Trophoblast cell (in vitro differentiated cells and primary cell): ENCODE results near the gene SMIM26.

ENCODE experiments used
- DNase-seq, 2 donors: peaks; one replicate each; pipeline ENCODE4 v3.0.0-alpha.2; 2016
- H2AFZ ChIP-seq: 2 replicates; pipeline ENCODE4 v1.6.1; 2013; ENCODE audit warnings: low read length, moderate library complexity, mild to moderate bottlenecking; ENCODE audit not compliant: insufficient read depth, poor library complexity
- H2AK5ac ChIP-seq: 2 replicates; pipeline ENCODE4 v1.6.1; 2013; ENCODE audit warnings: mild to moderate bottlenecking, low read length
- H2BK120ac ChIP-seq: 2 replicates; pipeline ENCODE4 v1.6.1; 2013; ENCODE audit warnings: low read length, mild to moderate bottlenecking, moderate library complexity; ENCODE audit not compliant: insufficient read depth, poor library complexity
- H2BK12ac ChIP-seq: 2 replicates; pipeline ENCODE4 v1.6.1; 2013; ENCODE audit warnings: mild to moderate bottlenecking, low read length, moderate library complexity
- H2BK5ac ChIP-seq: 2 replicates; pipeline ENCODE4 v1.6.1; 2013; ENCODE audit warnings: low read length, low read depth, moderate library complexity, mild to moderate bottlenecking; ENCODE audit not compliant: poor library complexity
- H3K14ac ChIP-seq: 2 replicates; pipeline ENCODE4 v1.6.1; 2013; ENCODE audit warnings: mild to moderate bottlenecking, low read length
- H3K18ac ChIP-seq: 2 replicates; pipeline ENCODE4 v1.6.1; 2013; ENCODE audit warnings: mild to moderate bottlenecking, low read length
- H3K23ac ChIP-seq: 2 replicates; pipeline ENCODE4 v1.6.1; 2013; ENCODE audit warnings: low read length
- H3K27ac ChIP-seq: 2 replicates; pipeline ENCODE4 v1.5.1; 2013; ENCODE audit warnings: low read depth, mild to moderate bottlenecking, inconsistent platforms, low read length, moderate library complexity
- H3K27me3 ChIP-seq: 2 replicates; pipeline ENCODE4 v1.6.1; 2013; ENCODE audit warnings: inconsistent platforms, mild to moderate bottlenecking, low read length, moderate library complexity; ENCODE audit not compliant: insufficient read depth
- H3K36me3 ChIP-seq, 2 experiments: 1 replicate in 1 of 2; 2 replicates in 1 of 2; pipeline ENCODE4 v1.6.1; 2013; ENCODE audit warnings: low read length in 2 of 2, mild to moderate bottlenecking in 2 of 2, moderate library complexity in 1 of 2; ENCODE audit not compliant: insufficient read depth in 2 of 2, control insufficient read depth in 1 of 2
- H3K4ac ChIP-seq: 2 replicates; pipeline ENCODE4 v1.6.1; 2013; ENCODE audit warnings: low read depth, mild to moderate bottlenecking, low read length, moderate library complexity
- H3K4me1 ChIP-seq, 2 experiments: 1 replicate in 1 of 2; 2 replicates in 1 of 2; pipeline ENCODE4 v1.6.1; 2013; ENCODE audit warnings: low read length in 2 of 2, mild to moderate bottlenecking in 2 of 2, moderate library complexity in 1 of 2; ENCODE audit not compliant: insufficient read depth in 2 of 2, control insufficient read depth in 1 of 2
- H3K4me2 ChIP-seq: 2 replicates; pipeline ENCODE4 v1.6.1; 2013; ENCODE audit warnings: inconsistent platforms, mild to moderate bottlenecking, low read length, moderate library complexity
- H3K4me3 ChIP-seq: 2 replicates; pipeline ENCODE4 v1.5.1; 2013; ENCODE audit warnings: mild to moderate bottlenecking, low read depth, low read length, inconsistent platforms
- H3K79me1 ChIP-seq: one replicate; pipeline ENCODE4 v1.6.1; 2013; ENCODE audit warnings: low read length
- H3K79me2 ChIP-seq: 2 replicates; pipeline ENCODE4 v1.6.1; 2013; ENCODE audit warnings: low read length, mild to moderate bottlenecking; ENCODE audit not compliant: control insufficient read depth, insufficient read depth, poor library complexity
- H3K9ac ChIP-seq: 2 replicates; pipeline ENCODE4 v1.6.1; 2013; ENCODE audit warnings: mild to moderate bottlenecking, low read length
- H3K9me3 ChIP-seq: 2 replicates; pipeline ENCODE4 v1.6.1; 2013; ENCODE audit warnings: low read depth, mild to moderate bottlenecking, control low read depth, inconsistent platforms, low read length; ENCODE audit not compliant: insufficient read depth
- H4K12ac ChIP-seq: 2 replicates; pipeline ENCODE4 v1.6.1; 2013; ENCODE audit warnings: low read depth, mild to moderate bottlenecking, low read length, moderate library complexity
- H4K8ac ChIP-seq: 2 replicates; pipeline ENCODE4 v1.6.1; 2013; ENCODE audit warnings: low read depth, mild to moderate bottlenecking, low read length, moderate library complexity
- H4K91ac ChIP-seq: one replicate; pipeline ENCODE4 v1.6.1; 2013; ENCODE audit warnings: low read depth, mild to moderate bottlenecking, low read length, moderate library complexity
- WGBS: extraction: QIAGEN DNeasy Blood & Tissue Kit; methylation state at CpG from one replicate; pipeline ENCODE4 v1.1.7; 2013; ENCODE audit warnings: missing lambda C conversion rate; ENCODE audit not compliant: insufficient read length, insufficient coverage; ENCODE audit errors: extremely low coverage; 5-methylcytosine and 5-hydroxymethylcytosine counted together

Gene SMIM26

GRCh38 chr20:18596270-18596669 is 29.0 kb downstream of the SMIM26 start:
- H3K9ac ChIP-seq: no peak overlapping the region
- H2BK12ac ChIP-seq: no peak overlapping the region
- no peak overlapping the region for H3K4ac ChIP-seq
- H3K27ac ChIP-seq: no peak overlapping the region
- no peak overlapping the region for H4K91ac ChIP-seq
- DNase-seq: no peak
- no peak overlapping the region for H3K14ac ChIP-seq
- H3K27me3 ChIP-seq: no peaks in the 10 kb centered on the region
- no peak overlapping the region for H2BK5ac ChIP-seq
- no peak overlapping the region for H2AFZ ChIP-seq
- H2BK120ac ChIP-seq: no peak overlapping the region
- H2AK5ac ChIP-seq: no peak overlapping the region
- H4K8ac ChIP-seq: no peak overlapping the region
- H3K18ac ChIP-seq: no peak overlapping the region
- peaks cover 0 to 2% of the 10 kb centered on the region in 2 experiments for H3K36me3 ChIP-seq
- no peak overlapping the region for H3K23ac ChIP-seq
- no peaks in the 10 kb centered on the region for H3K4me1 ChIP-seq
- H3K79me1 ChIP-seq: no peaks in the 10 kb centered on the region
- no peaks in the 10 kb centered on the region for H3K79me2 ChIP-seq
- no peaks in the 10 kb centered on the region for H3K9me3 ChIP-seq
- no peak overlapping the region for H3K4me3 ChIP-seq
- H3K4me2 ChIP-seq: no peak overlapping the region
- H4K12ac ChIP-seq: no peak overlapping the region

- Histone ChIP-seq H3K36me3 (no peaks in the 10 kb centered on the region), H3K4me1 (no peaks in the 10 kb centered on the region), H4K91ac (no peak overlapping the region), H3K4me2 (no peak overlapping the region), H3K23ac (no peak overlapping the region), H3K27ac (no peak overlapping the region), H2AK5ac (no peak overlapping the region), H3K9me3 (no peaks in the 10 kb centered on the region), H3K4ac (no peak overlapping the region), H3K18ac (no peak overlapping the region), H3K79me2 (no peaks in the 10 kb centered on the region), H3K14ac (no peak overlapping the region), H4K8ac (no peak overlapping the region), H3K4me3 (no peak overlapping the region), H2AFZ (no peak overlapping the region), H3K79me1 (no peaks in the 10 kb centered on the region), H3K27me3 (no peaks in the 10 kb centered on the region), H2BK120ac (no peak overlapping the region), H4K12ac (no peak overlapping the region), H2BK5ac (no peak overlapping the region), H2BK12ac (no peak overlapping the region), H3K9ac (no peak overlapping the region)
- no peak for DNase-seq
Observed at GRCh38 chr20:18609741-18610140, 42.5 kb downstream of the SMIM26 start.

GRCh38 chr20:18611492-18611891 is 44.3 kb downstream of the SMIM26 start:
- Histone ChIP-seq H2BK120ac (no peak overlapping the region), H3K9me3 (no peaks in the 10 kb centered on the region), H4K12ac (no peak overlapping the region), H3K14ac (no peak overlapping the region), H4K8ac (no peak overlapping the region), H3K79me1 (no peaks in the 10 kb centered on the region), H2BK5ac (no peak overlapping the region), H2AFZ (no peak overlapping the region), H3K4me2 (no peak overlapping the region), H3K27me3 (no peaks in the 10 kb centered on the region), H2BK12ac (no peak overlapping the region), H2AK5ac (no peak overlapping the region), H4K91ac (no peak overlapping the region), H3K4me3 (no peak overlapping the region), H3K23ac (no peak overlapping the region), H3K4me1 (no peaks in the 10 kb centered on the region), H3K4ac (no peak overlapping the region), H3K27ac (no peak overlapping the region), H3K36me3 (no peaks in the 10 kb centered on the region), H3K79me2 (no peaks in the 10 kb centered on the region), H3K9ac (no peak overlapping the region), H3K18ac (no peak overlapping the region)
- DNase-seq: no peak
- WGBS: no CpG with 5 or more reads among the region's 8 CpGs

DNA sequence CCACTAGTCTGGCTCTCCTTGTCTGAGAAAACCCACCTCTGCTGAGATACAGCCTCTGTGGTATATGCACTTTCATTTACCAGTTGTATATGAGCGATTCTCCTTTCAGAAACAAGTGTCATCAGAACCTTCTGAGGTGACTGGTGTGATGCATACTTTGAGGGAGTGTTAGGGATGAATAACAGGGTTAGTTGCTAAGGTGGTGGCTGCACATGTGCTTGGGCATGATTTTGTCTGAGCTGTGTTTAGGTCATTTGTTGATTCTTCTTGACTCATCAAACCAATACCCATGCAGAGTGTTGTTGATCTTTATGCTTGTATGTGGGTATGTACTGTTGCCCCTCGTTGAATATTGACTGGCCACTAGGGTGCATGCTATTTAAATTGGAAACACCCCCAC is 46.3 kb downstream of the SMIM26 start:
- H2BK12ac ChIP-seq: no peak overlapping the region
- no CpG with 5 or more reads among the region's 2 CpGs for WGBS

DNA sequence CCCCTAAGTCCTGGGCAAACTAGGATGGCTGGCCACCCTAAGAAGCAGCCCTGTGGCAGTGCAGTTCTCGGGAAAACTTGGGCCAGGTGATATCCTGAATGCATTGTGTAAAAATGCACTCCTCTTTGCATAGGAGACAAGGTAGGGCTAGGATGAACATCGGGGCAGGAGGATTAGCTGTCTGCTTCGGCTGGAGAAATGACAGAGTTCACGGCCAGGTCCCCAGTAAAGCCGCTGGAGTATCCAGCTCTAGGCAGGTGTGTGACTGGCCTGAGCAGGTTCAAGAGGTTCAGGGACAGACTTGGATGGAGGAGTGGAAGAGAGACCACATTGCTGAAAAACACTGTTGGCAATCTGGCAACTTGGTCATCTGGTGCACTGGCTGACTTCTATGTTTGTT is 47.0 kb downstream of the SMIM26 start:
- H3K18ac ChIP-seq: no peak overlapping the region
- H3K4me3 ChIP-seq: no peak overlapping the region
- H2BK5ac ChIP-seq: no peak overlapping the region
- no peaks in the 10 kb centered on the region for H3K79me1 ChIP-seq
- no peak overlapping the region for H3K23ac ChIP-seq
- H2AK5ac ChIP-seq: no peak overlapping the region
- no CpG with 5 or more reads among the region's 5 CpGs for WGBS
- no peak overlapping the region for H3K9ac ChIP-seq
- H3K36me3 ChIP-seq: no peaks in the 10 kb centered on the region
- no peaks in the 10 kb centered on the region for H3K9me3 ChIP-seq
- H3K4me1 ChIP-seq: no peaks in the 10 kb centered on the region
- H3K27ac ChIP-seq: no peak overlapping the region
- no peak overlapping the region for H2BK120ac ChIP-seq
- no peaks in the 10 kb centered on the region for H3K79me2 ChIP-seq
- H4K8ac ChIP-seq: no peak overlapping the region
- H3K27me3 ChIP-seq: no peaks in the 10 kb centered on the region
- H3K4ac ChIP-seq: no peak overlapping the region
- no peak for DNase-seq
- no peak overlapping the region for H4K12ac ChIP-seq
- H2AFZ ChIP-seq: no peak overlapping the region
- H2BK12ac ChIP-seq: no peak overlapping the region
- no peak overlapping the region for H3K4me2 ChIP-seq
- H4K91ac ChIP-seq: no peak overlapping the region
- no peak overlapping the region for H3K14ac ChIP-seq

More for the DNA sequence above, 46.3 kb downstream of the SMIM26 start:
- Histone ChIP-seq H4K12ac (no peak overlapping the region), H2AFZ (no peak overlapping the region), H3K9ac (no peak overlapping the region), H4K8ac (no peak overlapping the region), H3K9me3 (no peaks in the 10 kb centered on the region), H2BK120ac (no peak overlapping the region), H3K79me2 (no peaks in the 10 kb centered on the region), H3K18ac (no peak overlapping the region), H3K79me1 (no peaks in the 10 kb centered on the region), H3K4me1 (no peaks in the 10 kb centered on the region), H3K4me3 (no peak overlapping the region), H3K4ac (no peak overlapping the region), H3K36me3 (no peaks in the 10 kb centered on the region), H3K4me2 (no peak overlapping the region), H3K23ac (no peak overlapping the region), H2BK5ac (no peak overlapping the region), H4K91ac (no peak overlapping the region), H2AK5ac (no peak overlapping the region), H3K14ac (no peak overlapping the region), H3K27me3 (no peaks in the 10 kb centered on the region), H3K27ac (no peak overlapping the region)
- no peak for DNase-seq
